D721Med (cell line): ENCODE measurements around the gene TMLHE.
"Not testable (repeated sequence)": the region's sequence is repeated elsewhere in the genome, so short reads cannot be mapped to it uniquely, and the experiment has no call there.

Experiments used
- DNase-seq: peaks from one replicate; pipeline ENCODE4 v3.0.0; 2011; ENCODE audit warnings: low spot score; ENCODE audit not compliant: insufficient read length
- FAIRE-seq: peaks from 2 replicates; lab custom pipeline; 2011; peaks lifted over from hg19 to GRCh38; lab: Jason Lieb, UNC
- TF ChIP-seq, protein P1 (sequence below): IDR thresholded peaks from 2 replicates; pipeline ENCODE4 v1.5.1; 2012; ENCODE audit warnings: mild to moderate bottlenecking, control low read depth; ENCODE audit not compliant: insufficient read depth; ENCODE audit errors: missing control alignments

Gene TMLHE

DNA sequence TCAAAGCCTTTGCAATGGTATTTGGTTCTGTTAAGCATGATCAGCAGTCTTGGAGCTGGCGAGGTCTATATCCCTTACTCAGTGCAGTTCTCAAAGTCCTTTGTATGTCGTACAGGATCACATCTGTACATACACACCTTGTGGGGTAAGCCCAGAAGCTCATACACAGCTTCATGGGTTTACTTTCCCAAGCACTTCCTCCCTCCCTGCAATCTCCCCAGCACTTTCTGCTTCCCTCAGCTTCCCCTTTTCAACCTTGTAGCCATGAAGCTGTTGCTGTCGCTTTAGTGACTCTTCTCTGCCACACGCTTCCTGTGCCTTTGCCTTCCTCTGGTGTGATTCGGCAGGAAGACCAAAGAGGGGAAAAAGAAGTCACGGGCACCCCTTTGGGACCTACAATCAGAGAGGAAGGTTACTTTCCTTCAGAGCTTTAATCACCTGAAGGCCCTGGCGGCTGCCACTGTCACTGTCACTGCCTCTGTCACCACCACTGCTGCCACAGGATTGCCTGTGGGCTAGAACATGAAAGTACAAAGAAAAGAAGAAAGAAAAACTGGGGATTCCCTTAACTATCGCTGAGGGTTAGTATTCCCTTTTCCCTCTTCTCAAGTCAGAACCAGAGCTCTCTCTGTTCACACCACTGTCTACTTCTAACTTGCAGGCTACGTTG lies 146.3 kb downstream of the TMLHE start:
- FAIRE-seq, DNase-seq: not testable (repeated sequence)

DNA sequence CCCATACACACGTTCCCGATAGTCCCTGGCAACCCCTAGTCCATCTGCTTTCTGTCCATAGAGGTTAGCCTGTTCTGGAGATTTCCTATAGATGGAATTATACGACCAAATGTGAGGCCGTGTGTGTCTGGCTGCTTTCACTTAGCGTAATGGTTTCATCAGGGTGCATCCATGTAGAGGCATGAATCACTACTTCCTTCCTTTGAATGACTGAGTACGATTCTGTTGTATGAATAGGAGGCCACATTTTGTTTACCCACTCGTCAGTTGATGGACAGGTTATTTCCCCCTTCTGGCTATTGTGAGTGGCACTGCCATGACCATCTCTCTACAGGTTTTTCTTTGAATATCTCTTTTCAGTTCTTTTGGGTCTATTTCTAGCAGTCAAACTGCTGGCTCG lies 152.3 kb downstream of the TMLHE start:
- DNase-seq, FAIRE-seq: not testable (repeated sequence)

DNA sequence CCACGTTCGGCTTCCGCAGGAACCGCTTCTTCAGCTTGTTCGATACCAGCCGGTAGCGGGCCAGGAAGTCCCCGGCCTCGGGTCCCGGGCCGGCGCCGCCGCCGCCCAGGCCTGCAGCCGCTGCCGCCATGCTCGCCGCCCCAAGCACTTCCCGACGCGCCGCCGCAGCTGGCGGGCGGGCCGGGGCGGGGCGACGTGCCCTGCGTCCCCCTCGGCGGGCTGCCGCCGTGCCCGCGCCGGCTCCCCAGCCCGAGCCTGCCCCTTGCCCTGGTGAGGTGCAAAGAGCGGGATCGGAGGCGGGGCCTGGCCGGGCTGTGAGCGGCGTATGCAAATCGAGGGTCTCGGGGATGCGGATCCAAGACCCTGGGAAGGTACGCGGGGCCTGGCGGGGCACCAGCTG lies 154.3 kb downstream of the TMLHE start, which contains the start of gene F8A3:
F8A3 (minus strand) TSS at position 150 of the 400 bp plus-strand sequence; CDS start at position 130, 20 bp downstream.
- not testable (repeated sequence) for FAIRE-seq, DNase-seq

DNA sequence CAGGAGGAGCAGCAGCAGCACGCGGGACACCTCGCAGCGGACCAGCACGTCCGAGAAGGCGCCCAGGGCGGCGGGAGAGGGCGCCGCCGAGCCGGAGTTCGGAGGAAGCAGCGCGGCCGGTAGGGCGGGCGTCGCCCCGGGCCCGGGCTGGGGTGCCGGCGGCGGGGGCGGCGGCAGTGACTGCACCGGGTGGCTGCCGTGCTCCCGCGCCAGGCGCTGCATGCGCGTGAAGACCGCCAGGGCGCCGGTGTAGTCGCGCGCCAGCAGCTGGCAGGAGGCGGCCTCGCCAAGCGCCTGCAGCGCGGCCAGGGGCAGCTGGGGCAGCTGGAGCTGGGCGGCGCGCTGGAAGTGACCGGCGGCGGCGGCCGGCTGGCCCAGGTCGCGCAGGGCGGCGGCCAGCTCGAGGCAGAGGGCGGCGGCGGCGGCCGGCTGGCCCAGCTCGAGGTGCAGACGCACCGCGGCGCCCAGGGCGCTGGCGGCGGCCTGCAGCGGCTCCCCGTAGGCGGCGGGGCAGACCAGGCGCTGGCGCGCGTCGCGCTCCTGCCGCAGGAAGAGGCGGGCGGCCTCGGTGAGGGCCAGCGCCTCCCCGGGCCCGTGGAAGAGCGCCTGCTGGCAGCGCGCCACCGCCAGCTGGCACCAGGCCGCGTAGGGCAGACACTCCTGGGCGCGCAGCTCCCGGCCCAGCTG lies 154.8 kb downstream of the TMLHE start:
- not testable (repeated sequence) for DNase-seq, FAIRE-seq

DNA sequence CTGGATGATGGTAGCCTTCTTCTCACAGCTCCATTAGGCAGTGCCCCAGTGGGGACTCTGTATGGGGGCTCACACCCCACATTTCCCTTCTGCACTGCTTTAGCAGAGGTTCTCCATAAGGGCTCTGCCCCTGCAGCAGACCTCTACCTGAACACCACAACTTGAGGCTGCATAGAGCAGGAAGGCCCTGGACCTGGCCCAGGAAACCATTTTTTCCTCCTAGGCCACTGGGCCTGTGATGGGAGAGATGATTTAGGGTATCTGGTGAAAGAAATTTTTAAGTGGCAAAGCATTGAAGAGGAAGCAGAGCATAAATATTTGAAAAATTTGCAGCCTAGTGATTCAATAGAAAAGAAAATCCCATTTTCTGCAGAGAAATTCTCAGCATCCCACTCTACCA lies 171.7 kb downstream of the TMLHE start:
- TF ChIP-seq, protein P1, sequence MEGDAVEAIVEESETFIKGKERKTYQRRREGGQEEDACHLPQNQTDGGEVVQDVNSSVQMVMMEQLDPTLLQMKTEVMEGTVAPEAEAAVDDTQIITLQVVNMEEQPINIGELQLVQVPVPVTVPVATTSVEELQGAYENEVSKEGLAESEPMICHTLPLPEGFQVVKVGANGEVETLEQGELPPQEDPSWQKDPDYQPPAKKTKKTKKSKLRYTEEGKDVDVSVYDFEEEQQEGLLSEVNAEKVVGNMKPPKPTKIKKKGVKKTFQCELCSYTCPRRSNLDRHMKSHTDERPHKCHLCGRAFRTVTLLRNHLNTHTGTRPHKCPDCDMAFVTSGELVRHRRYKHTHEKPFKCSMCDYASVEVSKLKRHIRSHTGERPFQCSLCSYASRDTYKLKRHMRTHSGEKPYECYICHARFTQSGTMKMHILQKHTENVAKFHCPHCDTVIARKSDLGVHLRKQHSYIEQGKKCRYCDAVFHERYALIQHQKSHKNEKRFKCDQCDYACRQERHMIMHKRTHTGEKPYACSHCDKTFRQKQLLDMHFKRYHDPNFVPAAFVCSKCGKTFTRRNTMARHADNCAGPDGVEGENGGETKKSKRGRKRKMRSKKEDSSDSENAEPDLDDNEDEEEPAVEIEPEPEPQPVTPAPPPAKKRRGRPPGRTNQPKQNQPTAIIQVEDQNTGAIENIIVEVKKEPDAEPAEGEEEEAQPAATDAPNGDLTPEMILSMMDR, result no peak
- DNase-seq (no peak), FAIRE-seq (no peak)
